Activated CD8-positive, alpha-beta memory T cell treated with anti-CD3 and anti-CD28 coated beads, Interleukin-2, amount 50 U/mL, for 48 hours (primary cell): ENCODE results near the gene STAC3.

Experiments
- DNase-seq: peaks from one replicate; pipeline ENCODE4 v3.0.0-alpha.2; 2020

Gene STAC3

GRCh38 chr12:57254506-57255280, 3.7 kb upstream of the STAC3 start:
- DNase-seq = no peak

- DNase-seq = no peak
Observed at GRCh38 chr12:57250541-57250940, 446 bp downstream of the STAC3 start.

- no peak for DNase-seq
Observed at GRCh38 chr12:57248934-57249742, 1.8 kb downstream of the STAC3 start.

GRCh38 chr12:57247041-57247440, 3.9 kb downstream of the STAC3 start:
- DNase-seq = no peak

GRCh38 chr12:57244312-57244696, 6.7 kb downstream of the STAC3 start:
- no peak for DNase-seq

- DNase-seq = peak; percentile 94
Observed at GRCh38 chr12:57243521-57244311, 7.3 kb downstream of the STAC3 start.

- peak; percentile 90 for DNase-seq
Observed at GRCh38 chr12:57242691-57243454, 8.1 kb downstream of the STAC3 start.

GRCh38 chr12:57242329-57242690, 8.7 kb downstream of the STAC3 start:
- DNase-seq = no peak

GRCh38 chr12:57241402-57242310, 9.3 kb downstream of the STAC3 start:
- DNase-seq = peak; percentile 68

- DNase-seq = peak; percentile 68
Observed at GRCh38 chr12:57240926-57241401, 10.0 kb downstream of the STAC3 start.

GRCh38 chr12:57240066-57240921, 10.7 kb downstream of the STAC3 start:
- DNase-seq = peak; percentile 81

GRCh38 chr12:57239587-57240065, 11.4 kb downstream of the STAC3 start:
- DNase-seq = no peak

GRCh38 chr12:57238854-57239554, 12.0 kb downstream of the STAC3 start:
- peak; percentile 98 for DNase-seq

GRCh38 chr12:57237932-57238853, 12.8 kb downstream of the STAC3 start:
- DNase-seq = peak; percentile 74

- no peak for DNase-seq
Observed at GRCh38 chr12:57237596-57237931, 13.4 kb downstream of the STAC3 start.

GRCh38 chr12:57236925-57237595, 13.9 kb downstream of the STAC3 start:
- DNase-seq = peak; percentile 65

- DNase-seq = peak; percentile 75
Observed at GRCh38 chr12:57236201-57236924, 14.6 kb downstream of the STAC3 start.
